ENCODE results near the gene HSPG2. TPM values are rescaled to one million over a fixed set of nuclear protein-coding genes. Genes with fewer than 3 reads are reported as not detected.

Gene HSPG2
- total RNA-seq, 1 donor from 2014 or later = 656 TPM

- no peak overlapping the region for H3K4me3 Mint-ChIP-seq (ENCODE audit: low read depth)
- H3K27ac Mint-ChIP-seq = peak overlapping the region; percentile 88
- H3K9me3 Mint-ChIP-seq (ENCODE audit: low read depth) = no peaks in the 10 kb centered on the region
- peaks cover 42% of the 10 kb centered on the region for H3K4me1 Mint-ChIP-seq (ENCODE audit: low read depth)
- TF ChIP-seq, protein P1, sequence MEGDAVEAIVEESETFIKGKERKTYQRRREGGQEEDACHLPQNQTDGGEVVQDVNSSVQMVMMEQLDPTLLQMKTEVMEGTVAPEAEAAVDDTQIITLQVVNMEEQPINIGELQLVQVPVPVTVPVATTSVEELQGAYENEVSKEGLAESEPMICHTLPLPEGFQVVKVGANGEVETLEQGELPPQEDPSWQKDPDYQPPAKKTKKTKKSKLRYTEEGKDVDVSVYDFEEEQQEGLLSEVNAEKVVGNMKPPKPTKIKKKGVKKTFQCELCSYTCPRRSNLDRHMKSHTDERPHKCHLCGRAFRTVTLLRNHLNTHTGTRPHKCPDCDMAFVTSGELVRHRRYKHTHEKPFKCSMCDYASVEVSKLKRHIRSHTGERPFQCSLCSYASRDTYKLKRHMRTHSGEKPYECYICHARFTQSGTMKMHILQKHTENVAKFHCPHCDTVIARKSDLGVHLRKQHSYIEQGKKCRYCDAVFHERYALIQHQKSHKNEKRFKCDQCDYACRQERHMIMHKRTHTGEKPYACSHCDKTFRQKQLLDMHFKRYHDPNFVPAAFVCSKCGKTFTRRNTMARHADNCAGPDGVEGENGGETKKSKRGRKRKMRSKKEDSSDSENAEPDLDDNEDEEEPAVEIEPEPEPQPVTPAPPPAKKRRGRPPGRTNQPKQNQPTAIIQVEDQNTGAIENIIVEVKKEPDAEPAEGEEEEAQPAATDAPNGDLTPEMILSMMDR (IDR thresholded peaks at IDR 0.05; ENCODE audit: unreplicated experiment) = no peak
- peaks cover 13% of the 10 kb centered on the region for H3K36me3 Mint-ChIP-seq (ENCODE audit: insufficient read depth)
- H3K27me3 Mint-ChIP-seq = no peaks in the 10 kb centered on the region
- DNase-seq (ENCODE audit: low spot score, unreplicated experiment) = no peak
Observed at GRCh38 chr1:21916447-21917238, 20.5 kb downstream of the HSPG2 start.

- H3K36me3 Mint-ChIP-seq (ENCODE audit: insufficient read depth) = peaks cover 16% of the 10 kb centered on the region
- H3K4me3 Mint-ChIP-seq (ENCODE audit: low read depth) = no peak overlapping the region
- H3K27ac Mint-ChIP-seq = no peak overlapping the region
Observed at GRCh38 chr1:21914880-21915640, 22.1 kb downstream of the HSPG2 start.

GRCh38 chr1:21914450-21914849 lies 22.7 kb downstream of the HSPG2 start:
- H3K9me3 Mint-ChIP-seq (ENCODE audit: low read depth) = no peaks in the 10 kb centered on the region
- no peak overlapping the region for H3K4me3 Mint-ChIP-seq (ENCODE audit: low read depth)
- H3K36me3 Mint-ChIP-seq (ENCODE audit: insufficient read depth) = peaks cover 16% of the 10 kb centered on the region
- no peak for DNase-seq (ENCODE audit: low spot score, unreplicated experiment)
- TF ChIP-seq, protein P1 (IDR thresholded peaks at IDR 0.05; ENCODE audit: unreplicated experiment) = no peak
- no peaks in the 10 kb centered on the region for H3K27me3 Mint-ChIP-seq
- H3K27ac Mint-ChIP-seq = no peak overlapping the region
- H3K4me1 Mint-ChIP-seq (ENCODE audit: low read depth) = peaks cover 38% of the 10 kb centered on the region

More at GRCh38 chr1:21914880-21915640, 22.1 kb downstream of the HSPG2 start:
- Mint-ChIP-seq H3K4me1 (ENCODE audit: low read depth) (peaks cover 36% of the 10 kb centered on the region), H3K9me3 (ENCODE audit: low read depth) (no peaks in the 10 kb centered on the region), H3K27me3 (no peaks in the 10 kb centered on the region)
- TF ChIP-seq, protein P1 (IDR thresholded peaks at IDR 0.05; ENCODE audit: unreplicated experiment) = no peak
- DNase-seq (ENCODE audit: low spot score, unreplicated experiment) = no peak

DNA sequence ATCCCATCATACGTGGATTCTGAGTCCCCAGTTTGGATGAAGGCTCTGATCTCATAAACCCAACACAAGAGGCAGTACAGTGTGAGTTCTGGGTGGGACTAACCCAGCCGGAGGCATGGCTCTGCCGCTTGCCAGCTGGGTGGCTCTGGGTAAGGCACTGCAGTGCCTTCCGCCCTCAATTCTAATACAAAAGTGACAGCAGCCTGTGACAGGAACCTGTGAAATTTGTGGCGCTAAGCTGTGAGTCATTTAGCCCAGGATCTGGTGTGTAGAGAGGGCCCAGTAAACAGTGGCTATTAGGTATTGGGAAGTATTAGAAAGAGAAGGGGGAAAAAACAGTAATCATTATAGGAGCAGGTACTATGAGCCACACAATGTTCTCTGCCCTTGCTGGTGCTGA lies 23.3 kb downstream of the HSPG2 start:
- Mint-ChIP-seq H3K9me3 (ENCODE audit: low read depth) (no peaks in the 10 kb centered on the region), H3K27me3 (no peaks in the 10 kb centered on the region), H3K4me1 (ENCODE audit: low read depth) (peaks cover 35% of the 10 kb centered on the region), H3K27ac (no peak overlapping the region), H3K36me3 (ENCODE audit: insufficient read depth) (peaks cover 16% of the 10 kb centered on the region), H3K4me3 (ENCODE audit: low read depth) (no peak overlapping the region)
- TF ChIP-seq, protein P1 (IDR thresholded peaks at IDR 0.05; ENCODE audit: unreplicated experiment) = no peak
- DNase-seq (ENCODE audit: low spot score, unreplicated experiment) = no peak

DNA sequence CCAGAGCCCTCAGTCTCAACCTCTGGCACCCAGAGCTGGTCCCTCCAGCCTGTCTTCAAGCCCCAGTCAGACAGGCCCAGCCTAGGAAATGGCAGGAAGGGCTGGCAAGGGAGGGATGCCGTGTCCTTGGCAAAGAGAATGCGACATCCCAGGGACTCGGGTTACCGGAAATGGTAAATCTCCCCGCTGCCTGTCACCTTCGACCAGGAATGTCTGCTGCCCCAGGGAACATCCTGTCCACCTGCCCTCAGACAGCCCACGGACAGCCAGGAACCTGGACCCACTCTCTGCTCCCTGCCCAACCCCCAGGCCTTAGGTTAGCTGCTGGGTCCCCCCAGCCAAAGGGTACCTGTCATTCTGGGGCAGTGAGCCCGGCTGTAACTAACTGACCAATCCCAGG lies 23.9 kb downstream of the HSPG2 start:
- TF ChIP-seq, protein P1 (IDR thresholded peaks at IDR 0.05; ENCODE audit: unreplicated experiment) = no peak
- Mint-ChIP-seq H3K36me3 (ENCODE audit: insufficient read depth) (peaks cover 16% of the 10 kb centered on the region), H3K4me1 (ENCODE audit: low read depth) (peaks cover 39% of the 10 kb centered on the region), H3K27ac (no peak overlapping the region), H3K27me3 (no peaks in the 10 kb centered on the region), H3K9me3 (ENCODE audit: low read depth) (no peaks in the 10 kb centered on the region), H3K4me3 (ENCODE audit: low read depth) (no peak overlapping the region)
- DNase-seq (ENCODE audit: low spot score, unreplicated experiment) = no peak
